Gastrocnemius medialis (tissue), 4 donors: ENCODE results near the gene IKZF2. TPM values are rescaled to one million over a fixed set of nuclear protein-coding genes. Genes with fewer than 3 reads are reported as not detected.

Source experiments
- ATAC-seq, 2 donors: fragments of 150-250 bp; one replicate each; pipeline ENCODE4 v1.9.1; 2016
- DNase-seq, 2 donors: peaks; one replicate each; pipeline ENCODE4 v3.0.0-alpha.2; 2019
- H3K27ac ChIP-seq, 4 donors: fragments of 200-600 bp; sonication (generic); 1 replicate in 1 of 4; 2 replicates in 3 of 4; pipeline ENCODE4 v1.5.1; 2016 to 2018; ENCODE audit warnings: mild to moderate bottlenecking in 2 of 4, moderate library complexity in 1 of 4
- H3K27me3 ChIP-seq, 3 donors: fragments of 200-600 bp; sonication (generic) in 2 of 3; 1 replicate in 1 of 3; 2 replicates in 2 of 3; pipeline versions ENCODE4 v1.5.1 to v1.6.0; 2016 to 2019; ENCODE audit warnings: mild to moderate bottlenecking in 1 of 3, moderate library complexity in 1 of 3
- H3K36me3 ChIP-seq, 2 donors: fragments of 200-600 bp; sonication (generic) in 1 of 2; one replicate each; pipeline ENCODE4 v1.5.1; 2017 to 2018
- H3K4me1 ChIP-seq, 2 donors: fragments of 200-600 bp; sonication (generic) in 1 of 2; one replicate each; pipeline ENCODE4 v1.5.1; 2016 to 2017; ENCODE audit warnings: mild to moderate bottlenecking in 2 of 2
- H3K4me3 ChIP-seq, 4 donors: fragments of 200-600 bp; sonication (generic) in 3 of 4; 1 replicate in 1 of 4; 2 replicates in 3 of 4; pipeline ENCODE4 v1.5.1; 2016 to 2019; ENCODE audit warnings: mild to moderate bottlenecking in 2 of 4
- H3K9me3 ChIP-seq, 3 donors: fragments of 200-600 bp; sonication (generic) in 2 of 3; 1 replicate in 1 of 3; 2 replicates in 2 of 3; pipeline ENCODE4 v1.5.1; 2016 to 2019
- CTCF ChIP-seq, 5 experiments: fragments of 450-650 bp in 3 of 5; fragments of 200-600 bp in 2 of 5; sonication (generic) in 2 of 5; IDR thresholded peaks in 4 of 5; conservative IDR thresholded peaks in 1 of 5; 1 replicate in 4 of 5; 2 replicates in 1 of 5; pipeline ENCODE4 v1.5.1; 2016 to 2019; ENCODE audit warnings: antibody characterized with exemption in 5 of 5, mild to moderate bottlenecking in 3 of 5, moderate library complexity in 3 of 5
- POLR2A ChIP-seq, 2 donors: fragments of 450-650 bp; IDR thresholded peaks; one replicate each; pipeline ENCODE4 v1.6.1; 2017; ENCODE audit warnings: antibody characterized with exemption in 2 of 2, mild to moderate bottlenecking in 2 of 2, moderate library complexity in 2 of 2
- in situ Hi-C, 4 donors: fragments of 200-750 bp; cut with MboI; loops; one replicate each; pipeline versions ENCODE4 v1.15.0 to v1.8.0; 2017; ENCODE audit warnings: low sequenced_read_pairs in 4 of 4
- intact Hi-C: fragments of 100-400 bp; cut with DNase I; formaldehyde crosslinking; loops from one replicate; pipeline ENCODE4 v1.15.1; 2023; ENCODE audit warnings: low total_unique reads
- total RNA-seq, 4 donors: library from RNA; depleted of rRNA; stranded (reverse); fragments of >200 nt; gene quantifications; one replicate each; pipeline versions ENCODE4 v1.1.0 to v1.2.3, GENCODE V29; 2016

IKZF2 gene
- total RNA-seq, 4 donors from 2014 or later = 4.9 to 15.5 (median 6.0) TPM

- DNase-seq (no peak), ATAC-seq (peak in 1 of 2 donors; percentile 41)
- TF ChIP-seq CTCF (IDR thresholded peaks at IDR 0.05 in 4 of 5, conservative IDR thresholded peaks at IDR 0.05 in 1 of 5) (no peak), POLR2A (IDR thresholded peaks at IDR 0.05) (no peak)
- Histone ChIP-seq H3K4me1 (peaks cover 26 to 28% of the 10 kb centered on the region in 2 donors), H3K27me3 (no peaks in the 10 kb centered on the region), H3K36me3 (no peaks in the 10 kb centered on the region), H3K9me3 (no peaks in the 10 kb centered on the region), H3K27ac (no peak overlapping the region), H3K4me3 (no peak overlapping the region)
- intact Hi-C loops (no loop called here), in situ Hi-C loops (no loop called here)
These were observed 193.8 kb downstream of the IKZF2 start for GRCh38 chr2:212957624-212958023.

- peak overlapping the region in 1 of 4 donors; percentile 0 for H3K27ac ChIP-seq
- ATAC-seq = no peak
- no peak for TF ChIP-seq CTCF (IDR thresholded peaks at IDR 0.05 in 4 of 5, conservative IDR thresholded peaks at IDR 0.05 in 1 of 5)
- TF ChIP-seq POLR2A (IDR thresholded peaks at IDR 0.05) = no peak
These were observed 194.5 kb downstream of the IKZF2 start for GRCh38 chr2:212956665-212957607.

GRCh38 chr2:212953170-212953920 lies 198.1 kb downstream of the IKZF2 start:
- H3K4me3 ChIP-seq = no peak overlapping the region
- TF ChIP-seq POLR2A (IDR thresholded peaks at IDR 0.05) (no peak), CTCF (IDR thresholded peaks at IDR 0.05 in 4 of 5, conservative IDR thresholded peaks at IDR 0.05 in 1 of 5) (no peak)
- no peak for ATAC-seq
- peaks cover 20 to 22% of the 10 kb centered on the region in 2 donors for H3K4me1 ChIP-seq
- no peak for DNase-seq
- no peaks in the 10 kb centered on the region for H3K36me3 ChIP-seq
- intact Hi-C loops = loop anchor here (1.0 kb wide), 1 partner anchor 31 kb away; no protein-coding TSS in a partner anchor
- no peaks in the 10 kb centered on the region for H3K9me3 ChIP-seq
- no peaks in the 10 kb centered on the region for H3K27me3 ChIP-seq
- in situ Hi-C loops = no loop called here
- no peak overlapping the region for H3K27ac ChIP-seq

More at GRCh38 chr2:212956665-212957607, 194.5 kb downstream of the IKZF2 start:
- Histone ChIP-seq H3K9me3 (no peaks in the 10 kb centered on the region), H3K27me3 (no peaks in the 10 kb centered on the region), H3K4me3 (peak overlapping the region in 1 of 4 donors; percentile 39), H3K4me1 (peaks cover 26 to 28% of the 10 kb centered on the region in 2 donors), H3K36me3 (no peaks in the 10 kb centered on the region)
- DNase-seq = no peak
- in situ Hi-C loops (no loop called here), intact Hi-C loops (no loop called here)

GRCh38 chr2:212949786-212950185 lies 201.6 kb downstream of the IKZF2 start:
- Histone ChIP-seq H3K4me3 (no peak overlapping the region), H3K36me3 (no peaks in the 10 kb centered on the region), H3K27me3 (no peaks in the 10 kb centered on the region), H3K9me3 (no peaks in the 10 kb centered on the region), H3K4me1 (no peaks in the 10 kb centered on the region), H3K27ac (no peak overlapping the region)
- no peak for TF ChIP-seq POLR2A (IDR thresholded peaks at IDR 0.05)
- no peak for TF ChIP-seq CTCF (IDR thresholded peaks at IDR 0.05 in 4 of 5, conservative IDR thresholded peaks at IDR 0.05 in 1 of 5)
- ATAC-seq = no peak
- DNase-seq = no peak
- in situ Hi-C loops (no loop called here), intact Hi-C loops (no loop called here)

Other genes starting within 250 kb of the IKZF2 start
- gene SPAG16, start 132.9 kb upstream of the IKZF2 start, total RNA-seq = 1 to 10 TPM; 1.1 to 8.8 (median 6.3) TPM